ENCODE measurements around the gene UBQLN3. TPM values are rescaled to one million over a fixed set of nuclear protein-coding genes. Genes with fewer than 3 reads are reported as not detected.

Gene UBQLN3
- total and polyA plus RNA-seq, 2 of the 4 experiments (the other 2 are of a cell fraction): not detected

- Histone ChIP-seq H2BK120ac (ENCODE audit: low read depth, low read length) (no peak overlapping the region), H3K27ac (ENCODE audit: insufficient read depth, low read length) (no peak overlapping the region), H4K5ac (ENCODE audit: low read depth, low read length) (no peak overlapping the region), H2BK20ac (ENCODE audit: low read depth, low read length) (no peak overlapping the region), H3K9me3 (ENCODE audit: control insufficient read depth, insufficient read depth, low read length) (no peaks in the 10 kb centered on the region), H4K20me1 (ENCODE audit: insufficient read depth, low read length) (no peaks in the 10 kb centered on the region), H2AK5ac (ENCODE audit: low read depth, low read length) (no peak overlapping the region), H3K4ac (ENCODE audit: low read depth, low read length) (no peak overlapping the region), H3K9me1 (ENCODE audit: insufficient read depth, low read length) (no peaks in the 10 kb centered on the region), H2BK5ac (ENCODE audit: low read depth, low read length, poor library complexity, severe bottlenecking) (no peak overlapping the region), H3K56ac (ENCODE audit: extremely low read depth, insufficient read depth, low read length) (no peak overlapping the region), H3K4me3 (ENCODE audit: insufficient read depth, low read depth, low read length) (no peak overlapping the region), H3K79me1 (ENCODE audit: low read depth in 1 of 2, low read length in 2 of 2) (no peaks in the 10 kb centered on the region), H2AK9ac (replicated peaks; ENCODE audit: low read depth, low read length, poor library complexity) (no peak overlapping the region), H3K27me3 (ENCODE audit: control insufficient read depth, insufficient read depth, low read length) (no peaks in the 10 kb centered on the region), H4K91ac (ENCODE audit: insufficient read depth, low read depth, low read length) (no peak overlapping the region), H3K36me3 (ENCODE audit: control insufficient read depth, insufficient read depth, low read length) (no peaks in the 10 kb centered on the region), H2BK15ac (ENCODE audit: low read depth, low read length) (no peak overlapping the region), H2AFZ (replicated peaks; ENCODE audit: low read length, poor library complexity) (no peak overlapping the region), H3K9ac (ENCODE audit: low read depth, low read length) (no peak overlapping the region), H3K14ac (replicated peaks; ENCODE audit: low read depth, low read length) (no peak overlapping the region), H3K18ac (ENCODE audit: low read depth, low read length) (no peak overlapping the region), H4K8ac (ENCODE audit: low read depth in 2 of 2, low read length in 2 of 2) (no peak overlapping the region), H3K23ac (ENCODE audit: low read depth, low read length) (no peak overlapping the region), H3K4me1 (ENCODE audit: control insufficient read depth, insufficient read depth, low read length) (no peaks in the 10 kb centered on the region), H3K4me2 (ENCODE audit: low read depth, low read length) (no peak overlapping the region)
- ChIA-PET POLR2A (ENCODE audit: unreplicated experiment) (no interaction called here), CTCF (no interaction called here)
- DNase-seq (no peak), ATAC-seq (ENCODE audit: low read depth) (no peak)
- in situ Hi-C loops (cut with MboI; ENCODE audit: low sequenced_read_pairs) (no loop called here), intact Hi-C loops (cut with micrococcal nuclease) (no loop called here), dilution Hi-C loops (cut with HindIII; ENCODE audit: low sequenced_read_pairs, unreplicated experiment) (no loop called here)
- TF ChIP-seq, protein P1, sequence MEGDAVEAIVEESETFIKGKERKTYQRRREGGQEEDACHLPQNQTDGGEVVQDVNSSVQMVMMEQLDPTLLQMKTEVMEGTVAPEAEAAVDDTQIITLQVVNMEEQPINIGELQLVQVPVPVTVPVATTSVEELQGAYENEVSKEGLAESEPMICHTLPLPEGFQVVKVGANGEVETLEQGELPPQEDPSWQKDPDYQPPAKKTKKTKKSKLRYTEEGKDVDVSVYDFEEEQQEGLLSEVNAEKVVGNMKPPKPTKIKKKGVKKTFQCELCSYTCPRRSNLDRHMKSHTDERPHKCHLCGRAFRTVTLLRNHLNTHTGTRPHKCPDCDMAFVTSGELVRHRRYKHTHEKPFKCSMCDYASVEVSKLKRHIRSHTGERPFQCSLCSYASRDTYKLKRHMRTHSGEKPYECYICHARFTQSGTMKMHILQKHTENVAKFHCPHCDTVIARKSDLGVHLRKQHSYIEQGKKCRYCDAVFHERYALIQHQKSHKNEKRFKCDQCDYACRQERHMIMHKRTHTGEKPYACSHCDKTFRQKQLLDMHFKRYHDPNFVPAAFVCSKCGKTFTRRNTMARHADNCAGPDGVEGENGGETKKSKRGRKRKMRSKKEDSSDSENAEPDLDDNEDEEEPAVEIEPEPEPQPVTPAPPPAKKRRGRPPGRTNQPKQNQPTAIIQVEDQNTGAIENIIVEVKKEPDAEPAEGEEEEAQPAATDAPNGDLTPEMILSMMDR (conservative IDR thresholded peaks at IDR 0.05; ENCODE audit: low read depth, low read length): no peak
- TF ChIP-seq BHLHE40 (IDR thresholded peaks at IDR 0.05; ENCODE audit: low read depth, low read length): no peak
- TF ChIP-seq, protein P2, sequence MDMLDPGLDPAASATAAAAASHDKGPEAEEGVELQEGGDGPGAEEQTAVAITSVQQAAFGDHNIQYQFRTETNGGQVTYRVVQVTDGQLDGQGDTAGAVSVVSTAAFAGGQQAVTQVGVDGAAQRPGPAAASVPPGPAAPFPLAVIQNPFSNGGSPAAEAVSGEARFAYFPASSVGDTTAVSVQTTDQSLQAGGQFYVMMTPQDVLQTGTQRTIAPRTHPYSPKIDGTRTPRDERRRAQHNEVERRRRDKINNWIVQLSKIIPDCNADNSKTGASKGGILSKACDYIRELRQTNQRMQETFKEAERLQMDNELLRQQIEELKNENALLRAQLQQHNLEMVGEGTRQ (IDR thresholded peaks at IDR 0.05; ENCODE audit: low read depth, low read length): no peak
- TF ChIP-seq, protein P3, sequence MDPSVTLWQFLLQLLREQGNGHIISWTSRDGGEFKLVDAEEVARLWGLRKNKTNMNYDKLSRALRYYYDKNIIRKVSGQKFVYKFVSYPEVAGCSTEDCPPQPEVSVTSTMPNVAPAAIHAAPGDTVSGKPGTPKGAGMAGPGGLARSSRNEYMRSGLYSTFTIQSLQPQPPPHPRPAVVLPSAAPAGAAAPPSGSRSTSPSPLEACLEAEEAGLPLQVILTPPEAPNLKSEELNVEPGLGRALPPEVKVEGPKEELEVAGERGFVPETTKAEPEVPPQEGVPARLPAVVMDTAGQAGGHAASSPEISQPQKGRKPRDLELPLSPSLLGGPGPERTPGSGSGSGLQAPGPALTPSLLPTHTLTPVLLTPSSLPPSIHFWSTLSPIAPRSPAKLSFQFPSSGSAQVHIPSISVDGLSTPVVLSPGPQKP (IDR thresholded peaks at IDR 0.05; ENCODE audit: borderline replicate concordance, low read depth, low read length): no peak
- TF ChIP-seq RFX5 (IDR thresholded peaks at IDR 0.05; ENCODE audit: low read depth, low read length): no peak
- TF ChIP-seq RCOR1 (IDR thresholded peaks at IDR 0.05; ENCODE audit: insufficient replicate concordance, low read length): no peak
- TF ChIP-seq MXI1 (IDR thresholded peaks at IDR 0.05; ENCODE audit: borderline replicate concordance, low read depth, low read length): no peak
- no peak for TF ChIP-seq POLR2A (IDR thresholded peaks at IDR 0.05; ENCODE audit: low read depth, low read length)
- no TSS peak for BruUV-seq (replicated peaks)
- no CpG with 5 or more reads among the region's 2 CpGs for WGBS, 2 experiments (ENCODE audit: extremely low coverage in 2 of 2, insufficient read length in 1 of 2)
Observed at GRCh38 chr11:5499671-5500070, 10.1 kb downstream of the UBQLN3 start.
